Measurements from ENCODE around the gene CELF6.

GRCh38 chr15:72248514-72248913, 71.4 kb downstream of the CELF6 start:
- no peak for TF ChIP-seq CREB5 (CRISPR knock-in tag; IDR thresholded peaks at IDR 0.05; ENCODE audit: low read depth)
- no peak for TF ChIP-seq ZFP3 (CRISPR knock-in tag; IDR thresholded peaks at IDR 0.05)
- TF ChIP-seq TCF4 (CRISPR knock-in tag; IDR thresholded peaks at IDR 0.05; ENCODE audit: borderline replicate concordance) = no peak
- no peak for TF ChIP-seq ZNF8 (CRISPR knock-in tag; IDR thresholded peaks at IDR 0.05)
- TF ChIP-seq PATZ1 (CRISPR knock-in tag; IDR thresholded peaks at IDR 0.05; ENCODE audit: borderline replicate concordance) = no peak
